CD4-positive, alpha-beta T cell treated with Interleukin-6 at 100 ng/mL for 8 hours (primary cell): ENCODE data around the gene ABTB2.

Experiments
- DNase-seq: peaks from one replicate; pipeline ENCODE4 v3.0.0-alpha.2; 2020; ENCODE audit warnings: mixed read lengths, low spot score

Gene ABTB2

GRCh38 chr11:34314936-34315335 is 42.9 kb downstream of the ABTB2 start:
- DNase-seq, result no peak

DNA sequence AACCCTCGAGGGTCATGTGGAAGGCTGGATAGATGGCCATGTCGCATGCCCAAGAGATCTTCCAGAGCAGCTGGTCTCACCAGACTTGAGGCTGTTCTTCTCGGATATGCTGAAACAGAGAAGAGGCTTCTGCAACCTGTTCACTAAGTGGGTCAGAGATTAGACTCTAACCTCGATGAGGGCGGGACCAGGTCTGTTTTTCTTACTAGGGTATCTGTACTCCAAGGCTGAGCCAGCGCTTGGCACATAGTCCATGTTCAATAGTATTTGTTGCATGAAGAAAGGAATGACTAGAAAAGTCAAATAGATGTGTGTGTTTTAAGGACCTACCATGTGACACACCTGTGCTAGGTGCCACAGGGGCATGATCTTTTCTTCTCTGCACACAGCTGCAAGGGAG is 43.6 kb downstream of the ABTB2 start:
- no peak for DNase-seq

GRCh38 chr11:34313099-34313517 is 44.7 kb downstream of the ABTB2 start:
- DNase-seq, result peak; percentile 10

DNA sequence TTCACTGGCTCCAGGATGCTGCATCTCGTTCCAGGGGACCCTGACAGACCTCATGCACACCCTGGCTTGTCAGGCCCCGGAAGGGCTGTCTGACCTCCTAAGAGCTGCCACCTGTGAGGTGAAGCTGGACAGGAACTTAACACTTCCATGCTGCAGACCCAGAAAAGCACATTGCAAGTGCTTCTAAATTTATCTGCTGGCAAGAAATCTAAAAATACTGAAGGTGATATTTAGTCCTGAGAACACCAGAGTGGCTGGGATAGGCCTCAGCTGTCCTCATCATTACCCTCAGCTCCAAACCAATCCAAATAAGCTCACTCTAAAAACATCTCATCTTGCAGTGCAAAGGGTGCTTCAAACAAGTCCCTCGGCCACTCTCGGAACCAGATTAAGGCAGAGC is 46.7 kb downstream of the ABTB2 start:
- DNase-seq, result no peak

DNA sequence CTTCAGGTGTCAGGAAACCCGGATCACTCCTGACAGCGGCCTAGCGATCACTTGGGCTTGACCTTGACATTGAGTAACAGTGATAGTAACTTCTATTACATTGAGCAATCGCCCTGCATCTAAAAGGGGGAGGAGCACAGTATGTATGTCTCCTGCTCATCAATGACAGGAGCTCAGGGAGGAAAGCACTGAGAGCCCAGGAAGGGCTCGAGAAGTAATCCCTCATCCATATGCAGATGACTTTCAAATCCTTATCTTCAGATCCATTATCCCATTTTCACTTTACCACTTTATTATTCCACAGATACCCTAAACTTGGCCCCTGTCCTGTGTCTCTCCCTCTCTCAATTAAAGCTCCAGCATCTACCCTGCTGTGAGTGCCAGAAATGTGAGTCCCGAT is 47.8 kb downstream of the ABTB2 start:
- no peak for DNase-seq

GRCh38 chr11:34308913-34309585 is 48.8 kb downstream of the ABTB2 start:
- no peak for DNase-seq

DNA sequence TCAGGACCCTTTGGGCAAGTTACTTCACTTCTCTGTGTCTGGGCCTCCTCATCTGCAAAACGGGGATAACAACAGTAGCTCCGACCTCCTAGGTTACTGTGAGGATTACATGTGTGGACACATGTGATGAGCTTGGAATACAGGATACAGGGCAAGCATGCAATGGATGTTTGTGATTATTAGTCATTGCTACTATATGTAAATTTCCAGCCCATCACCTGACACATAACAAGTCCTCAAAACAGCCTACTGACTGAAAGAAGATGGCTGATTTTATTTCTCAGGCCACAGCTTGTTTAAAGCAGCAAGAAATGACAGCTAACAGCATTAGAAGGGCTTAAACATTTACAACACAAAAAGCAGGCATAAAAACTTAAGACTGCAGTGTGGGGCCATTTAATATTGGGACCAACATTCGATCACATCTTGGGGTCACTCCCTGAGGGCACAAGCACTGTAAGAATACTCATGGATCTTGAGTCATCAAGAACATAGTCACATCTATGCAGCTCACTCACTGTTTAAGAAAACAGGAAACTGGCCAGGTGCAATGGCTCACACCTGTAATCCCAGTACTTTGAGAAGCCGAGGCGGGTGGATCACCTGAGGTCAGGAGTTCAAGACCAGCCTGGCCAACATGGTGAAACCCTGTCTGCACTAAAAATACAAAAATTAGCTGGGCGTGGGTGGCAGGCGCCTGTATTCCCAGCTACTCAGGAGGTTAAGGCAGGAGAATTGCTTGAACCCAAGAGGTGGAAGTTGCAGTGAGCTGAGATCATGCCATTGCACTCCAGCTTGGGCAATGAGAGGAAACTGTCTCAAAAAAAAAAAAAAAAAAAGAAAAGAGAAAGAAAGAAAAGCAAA is 49.5 kb downstream of the ABTB2 start:
- no peak for DNase-seq

- DNase-seq, result no peak
Observed at GRCh38 chr11:34305780-34306179, 52.0 kb downstream of the ABTB2 start.

DNA sequence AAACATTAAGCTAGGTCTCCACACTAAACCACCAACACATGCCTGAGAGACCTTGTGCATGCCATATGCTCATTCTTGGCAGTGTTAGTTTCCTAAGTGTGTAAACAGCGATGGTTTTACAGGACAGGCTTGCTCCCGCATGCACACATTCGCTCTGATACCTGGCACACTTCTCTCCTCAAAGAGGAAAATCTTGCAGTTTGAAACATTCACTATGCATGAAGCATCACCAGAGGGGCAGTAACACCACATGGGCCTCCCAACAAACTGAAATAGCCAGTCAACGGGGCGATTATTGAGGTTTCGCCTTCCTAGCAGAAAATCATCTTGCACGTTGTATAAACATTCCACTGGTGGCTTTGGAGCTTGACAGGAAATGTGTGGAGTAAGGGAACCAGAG is 52.6 kb downstream of the ABTB2 start:
- DNase-seq, result no peak

- no peak for DNase-seq
Observed at GRCh38 chr11:34303028-34303570, 54.7 kb downstream of the ABTB2 start.

- DNase-seq, result no peak
Observed at GRCh38 chr11:34302046-34302921, 55.5 kb downstream of the ABTB2 start.

DNA sequence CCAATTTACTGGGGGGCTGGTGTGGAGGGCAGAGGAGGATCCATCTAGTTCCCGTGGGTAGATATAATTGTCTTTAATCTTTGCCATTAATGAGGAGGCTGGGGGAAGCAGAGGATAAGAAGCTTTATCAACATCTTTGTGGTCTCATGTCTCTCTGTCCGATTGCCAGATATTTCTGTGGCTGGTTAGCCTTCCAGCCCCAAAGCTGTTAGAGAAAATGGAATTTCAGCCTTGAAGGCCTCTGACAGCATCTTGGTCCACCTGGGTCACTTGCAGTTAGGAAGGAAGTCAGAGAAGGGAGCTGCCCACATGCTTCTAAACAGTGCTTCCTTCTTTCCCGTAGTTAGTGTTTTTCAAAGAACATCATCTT is 56.9 kb downstream of the ABTB2 start:
- DNase-seq, result no peak

- DNase-seq, result no peak
Observed at GRCh38 chr11:34300026-34300925, 57.5 kb downstream of the ABTB2 start.

DNA sequence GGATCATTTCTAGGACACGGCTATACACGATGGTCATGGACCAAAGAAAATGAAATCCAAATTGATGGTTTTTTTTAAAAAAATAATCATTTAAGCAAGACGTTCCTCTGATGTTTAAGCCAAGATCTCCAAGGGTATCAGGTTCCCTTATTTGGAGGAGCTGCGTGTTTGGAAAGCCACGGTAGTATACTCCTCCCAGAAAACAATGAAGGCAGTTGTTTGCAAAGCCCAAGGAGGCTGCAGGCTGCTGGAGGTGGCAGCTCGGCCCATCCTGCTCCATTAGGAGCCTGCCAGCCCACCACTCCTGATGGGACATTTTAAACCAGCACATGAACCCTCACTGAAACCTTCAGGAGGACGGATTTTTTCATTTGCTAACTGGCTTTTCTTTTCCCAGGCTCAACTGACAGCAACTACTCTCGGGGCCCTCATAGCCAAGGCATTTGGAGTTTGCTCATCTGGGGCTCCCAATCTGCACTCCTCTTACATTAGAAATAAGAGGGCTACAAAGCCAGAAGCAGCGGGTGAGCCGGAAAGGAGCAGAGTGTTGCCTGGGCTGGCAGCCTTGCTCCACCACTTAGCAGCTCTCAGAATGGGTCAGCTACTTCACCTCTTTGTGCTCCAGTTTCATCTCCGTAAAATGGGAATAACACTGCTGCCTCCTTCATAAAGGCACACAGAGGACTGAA is 58.4 kb downstream of the ABTB2 start:
- no peak for DNase-seq

DNA sequence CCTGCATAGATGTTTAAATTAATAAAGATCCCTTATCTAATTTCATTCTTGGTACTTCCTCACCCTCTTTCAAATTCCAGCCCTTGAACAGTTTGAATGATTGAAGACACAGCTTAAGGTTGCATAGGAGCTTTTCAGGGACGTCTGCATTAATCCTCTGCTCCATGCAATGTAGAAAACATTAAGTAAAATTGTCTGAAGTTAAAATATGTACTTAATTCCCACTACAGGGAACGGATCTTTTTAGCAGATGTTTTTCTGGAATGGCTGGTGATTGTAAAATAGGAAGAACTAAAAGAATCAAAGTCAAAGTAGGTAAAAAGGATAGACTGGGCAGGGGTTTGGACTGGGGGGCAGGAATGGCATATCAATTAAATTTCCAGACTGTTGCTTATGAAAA is 58.9 kb downstream of the ABTB2 start:
- DNase-seq, result no peak

GRCh38 chr11:34296412-34296811 is 61.4 kb downstream of the ABTB2 start:
- DNase-seq, result no peak

- no peak for DNase-seq
Observed at GRCh38 chr11:34292546-34292945, 65.3 kb downstream of the ABTB2 start.

DNA sequence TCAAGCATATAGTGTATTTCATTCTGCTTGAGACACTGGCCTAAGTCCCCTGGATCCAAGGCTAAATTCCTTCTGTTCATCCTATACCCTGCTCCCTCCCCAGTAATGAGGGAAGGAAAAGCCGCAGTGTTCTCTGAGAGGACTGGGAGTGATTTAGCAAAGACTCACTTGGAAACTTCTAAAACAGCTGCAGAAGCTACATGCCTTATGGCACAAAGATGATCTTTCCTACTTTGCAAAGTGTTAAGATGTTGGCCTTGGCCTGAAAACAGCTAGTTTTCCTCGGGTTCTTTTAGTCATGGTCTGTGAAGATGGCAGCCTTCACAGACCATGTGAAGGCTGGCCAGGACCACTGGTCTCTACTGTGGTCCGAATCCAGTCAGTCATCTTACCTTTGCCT is 65.7 kb downstream of the ABTB2 start:
- no peak for DNase-seq

- no peak for DNase-seq
Observed at GRCh38 chr11:34290926-34291325, 66.9 kb downstream of the ABTB2 start.

- no peak for DNase-seq
Observed at GRCh38 chr11:34288492-34288891, 69.3 kb downstream of the ABTB2 start.
